NOMO-1 treated with DMSO at 0.1 percent for 48 hours (cell line): ENCODE measurements around the gene PTPRD.
"Not testable (repeated sequence)": the region's sequence is repeated elsewhere in the genome, so short reads cannot be mapped to it uniquely, and the experiment has no call there.

ENCODE experiments used
- DNase-seq: peaks from one replicate; lab custom pipeline; 2025; ENCODE audit not compliant: unreplicated experiment; lab: John Stamatoyannopoulos, UW

PTPRD gene

GRCh38 chr9:9099646-9100045 lies 1513.2 kb downstream of the PTPRD start:
- DNase-seq: no peak

GRCh38 chr9:9097254-9097653 lies 1515.5 kb downstream of the PTPRD start:
- DNase-seq: not testable (repeated sequence)

DNA sequence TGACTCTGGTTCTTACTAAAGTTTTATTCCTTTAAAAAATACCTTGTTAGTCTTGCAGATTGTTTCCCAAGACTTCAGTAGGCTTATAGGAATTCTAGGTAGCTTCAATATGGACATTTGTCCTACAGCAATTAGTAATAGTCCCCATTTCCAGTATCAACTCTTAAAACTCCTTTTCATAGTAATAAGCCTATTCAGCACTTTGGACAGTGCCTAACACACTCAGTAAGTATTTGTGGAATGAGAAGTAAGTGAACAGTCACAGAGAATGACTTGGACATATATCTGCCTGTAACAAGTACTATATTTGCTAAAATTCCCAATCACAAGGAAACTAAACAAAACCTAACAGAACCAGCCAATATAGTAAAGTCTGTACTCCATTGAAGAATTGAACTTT lies 1521.4 kb downstream of the PTPRD start:
- no peak for DNase-seq

DNA sequence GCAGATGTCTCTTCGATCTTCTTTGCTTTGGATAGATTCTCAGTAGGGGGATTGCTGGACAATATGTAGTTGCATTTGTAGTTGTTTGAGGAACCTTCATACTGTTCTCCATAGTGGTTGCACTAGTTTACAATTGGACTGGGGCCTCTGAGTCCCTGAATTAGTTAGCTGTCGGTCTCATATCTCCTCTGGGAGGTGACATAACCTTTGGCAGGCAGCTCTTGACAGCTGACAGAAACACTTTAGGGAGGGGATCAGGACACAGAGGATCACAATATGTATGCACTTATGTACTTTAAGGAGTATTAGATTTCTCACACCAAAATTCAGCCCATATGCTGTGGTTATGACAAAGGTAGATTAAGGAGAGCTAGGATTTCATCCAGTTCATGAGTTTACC lies 1533.3 kb downstream of the PTPRD start:
- DNase-seq: no peak

DNA sequence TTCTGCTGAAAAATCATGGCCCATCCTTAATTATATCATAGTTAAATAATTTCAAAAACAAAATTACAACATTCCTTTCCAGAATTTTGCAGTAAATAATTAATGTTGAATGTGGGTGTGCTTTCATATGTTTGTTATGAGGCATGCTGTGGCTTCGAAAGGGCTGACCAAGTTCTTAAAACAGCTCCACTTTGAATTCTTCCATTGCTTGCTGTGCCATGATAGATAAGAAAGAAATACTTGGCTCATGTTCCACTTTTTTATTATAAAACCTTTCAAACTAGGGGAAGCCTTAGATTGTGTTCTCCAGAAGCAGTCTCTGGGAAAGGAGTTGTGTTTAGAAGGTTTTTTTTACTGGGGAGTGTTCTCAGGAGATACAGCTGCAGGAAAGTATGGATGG lies 1534.5 kb downstream of the PTPRD start:
- DNase-seq: no peak

DNA sequence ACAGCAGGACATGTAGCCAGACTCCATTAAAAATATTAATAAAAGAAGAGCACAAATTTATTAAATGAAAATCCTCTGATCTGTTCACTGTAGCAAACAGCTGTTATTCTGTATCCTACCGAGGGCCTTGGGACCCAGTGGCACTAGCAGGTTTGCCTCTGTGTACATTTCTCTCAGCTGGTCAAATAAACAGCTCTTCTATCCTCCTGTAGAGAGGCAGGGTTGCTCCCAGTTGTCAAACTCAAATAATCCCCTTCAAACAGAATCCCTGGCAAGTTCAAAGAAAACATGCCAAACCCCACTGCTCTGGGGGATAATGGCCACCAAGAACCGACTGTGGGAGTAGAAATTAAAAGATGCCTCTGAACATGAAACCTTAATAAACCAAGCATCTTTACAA lies 1551.2 kb downstream of the PTPRD start:
- DNase-seq: no peak

DNA sequence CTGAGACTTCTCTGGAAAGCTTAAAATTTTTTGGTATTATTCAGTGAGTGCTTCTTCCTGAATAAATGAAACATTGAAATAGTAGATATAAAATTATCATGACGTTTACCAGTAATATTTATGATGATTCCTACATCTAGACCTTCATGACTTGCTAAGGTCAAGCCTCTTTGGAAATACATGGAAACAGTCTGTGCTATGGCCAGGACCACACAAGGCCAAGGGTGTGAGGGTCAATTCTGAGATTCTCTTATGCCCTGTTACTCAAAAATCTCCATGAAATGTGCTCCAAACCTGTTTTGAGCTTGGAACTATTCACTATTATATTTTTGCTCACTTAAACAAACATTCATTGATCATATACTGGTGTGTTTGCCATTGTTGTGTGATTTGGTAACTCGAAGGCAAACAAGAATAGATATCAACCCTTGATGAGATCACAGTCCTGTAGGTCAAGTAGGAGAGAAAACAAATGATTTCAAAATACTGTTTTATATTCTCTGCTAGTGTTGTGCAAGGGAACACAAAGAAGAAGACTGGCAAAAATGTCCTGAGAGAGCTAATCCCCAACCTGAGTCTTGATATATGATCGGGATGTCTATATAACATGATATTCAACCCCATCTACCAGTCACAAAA lies 1558.3 kb downstream of the PTPRD start:
- DNase-seq: no peak

GRCh38 chr9:9045572-9045971 lies 1567.2 kb downstream of the PTPRD start:
- DNase-seq: no peak

DNA sequence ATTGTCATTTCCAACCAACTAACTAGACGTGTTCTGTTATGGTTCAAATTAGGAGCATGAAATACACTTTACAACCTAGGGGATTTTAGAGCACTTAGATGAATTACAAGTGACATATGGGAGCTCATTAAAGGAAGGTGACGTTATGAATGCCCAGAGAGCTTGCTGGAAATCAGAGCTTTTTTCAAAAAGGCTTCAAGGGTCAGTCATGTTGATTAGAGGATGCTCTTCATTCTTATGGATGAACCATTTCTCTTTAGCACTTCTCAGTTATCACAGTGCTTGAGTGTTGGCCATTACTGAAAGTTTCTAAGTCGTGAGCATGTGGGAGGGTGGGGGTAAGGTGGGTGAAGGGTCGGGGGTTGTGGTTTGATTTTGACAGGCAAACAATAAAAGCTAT lies 1567.7 kb downstream of the PTPRD start:
- DNase-seq: no peak

DNA sequence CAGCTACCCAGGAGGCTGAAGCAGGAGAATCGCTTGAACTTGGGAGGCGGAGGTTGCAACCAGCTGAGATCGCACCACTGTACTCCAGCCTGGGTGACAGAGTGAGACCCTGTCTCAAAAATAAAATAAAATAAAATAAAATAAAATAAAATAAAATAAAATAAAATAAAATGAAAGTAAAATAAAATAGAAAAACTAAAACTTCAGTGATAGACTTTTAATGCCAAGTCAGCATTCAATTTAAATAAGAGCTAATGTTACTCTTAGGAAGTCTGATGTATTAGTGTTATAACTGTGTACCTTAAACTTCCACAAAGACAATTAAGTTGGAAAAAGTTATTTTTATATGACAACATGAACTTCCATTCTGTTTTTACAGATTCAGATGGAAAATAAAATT lies 1569.0 kb downstream of the PTPRD start:
- not testable (repeated sequence) for DNase-seq

GRCh38 chr9:9041756-9042155 lies 1571.0 kb downstream of the PTPRD start:
- no peak for DNase-seq

DNA sequence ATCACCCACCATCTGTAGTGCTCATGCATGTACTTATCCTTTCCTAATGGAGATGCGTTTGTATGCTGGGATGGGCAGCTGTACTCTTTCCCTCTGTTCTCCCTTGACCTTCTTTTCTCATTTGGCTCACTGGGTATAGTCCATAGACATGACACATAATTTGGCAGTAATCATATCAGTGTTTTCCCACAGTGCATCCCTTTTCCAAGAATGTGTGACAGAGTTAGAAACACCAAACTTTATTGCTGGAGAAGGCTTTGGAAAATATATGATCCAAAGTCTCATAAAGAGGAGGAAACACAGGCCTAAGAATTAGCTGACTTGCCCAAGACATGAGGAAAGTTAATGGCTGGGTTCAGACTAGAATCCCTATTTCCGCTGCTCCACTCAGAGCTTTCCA lies 1579.8 kb downstream of the PTPRD start:
- DNase-seq: no peak

DNA sequence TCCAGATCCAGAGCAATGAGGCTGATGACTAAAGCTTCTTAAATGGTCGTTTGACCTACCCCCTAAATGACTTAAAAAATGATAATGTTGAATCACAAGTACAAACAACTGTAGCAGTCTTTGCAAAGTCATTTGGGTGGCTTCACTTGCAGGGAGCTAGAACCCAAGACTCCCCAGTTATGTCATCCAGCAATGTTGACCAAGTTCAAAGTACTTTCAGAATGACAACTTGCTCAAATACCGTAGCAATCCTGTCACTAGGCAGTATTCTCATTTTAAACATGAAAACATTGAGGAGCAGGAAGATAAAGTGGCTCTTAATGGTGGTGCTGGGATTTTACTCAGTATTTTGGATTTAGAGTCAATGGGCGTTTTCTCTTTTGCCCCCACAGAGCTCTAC lies 1596.2 kb downstream of the PTPRD start:
- DNase-seq: no peak

GRCh38 chr9:9004810-9005209 lies 1608.0 kb downstream of the PTPRD start:
- DNase-seq: no peak

DNA sequence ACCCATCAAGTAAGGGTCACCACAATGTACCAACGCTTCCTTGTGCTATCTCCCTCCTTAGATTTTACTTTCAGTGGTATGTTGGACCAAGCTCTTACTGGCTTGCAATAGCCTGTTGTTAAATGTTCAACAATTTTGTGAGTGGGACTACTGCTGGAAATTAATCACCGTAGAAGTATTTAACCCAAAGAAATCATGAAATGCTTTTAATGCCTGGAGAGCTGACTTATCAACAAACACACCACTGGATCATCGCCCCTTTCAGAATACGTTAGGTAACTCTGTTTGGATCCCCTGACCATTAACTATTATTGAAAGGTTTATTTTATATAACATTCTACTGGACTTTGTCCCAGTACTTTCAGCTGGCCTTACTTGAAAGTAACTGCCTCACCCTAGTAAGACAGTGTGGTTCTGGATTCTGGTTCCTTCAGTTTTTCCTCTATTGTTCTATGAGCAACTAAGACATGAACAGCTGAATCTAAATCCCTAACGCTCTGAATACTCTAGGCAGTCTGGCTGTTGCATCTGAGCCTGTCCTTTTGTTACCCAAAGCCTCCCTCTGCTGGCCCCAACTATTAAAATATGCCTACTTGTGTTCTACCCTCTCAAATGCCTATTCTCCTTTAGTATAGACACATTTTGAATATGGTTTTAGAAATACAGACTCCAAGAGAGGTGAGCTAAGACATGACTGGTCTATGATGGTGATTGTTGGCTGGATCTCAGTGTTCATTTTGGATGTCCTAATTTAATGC lies 1609.8 kb downstream of the PTPRD start:
- DNase-seq: no peak

DNA sequence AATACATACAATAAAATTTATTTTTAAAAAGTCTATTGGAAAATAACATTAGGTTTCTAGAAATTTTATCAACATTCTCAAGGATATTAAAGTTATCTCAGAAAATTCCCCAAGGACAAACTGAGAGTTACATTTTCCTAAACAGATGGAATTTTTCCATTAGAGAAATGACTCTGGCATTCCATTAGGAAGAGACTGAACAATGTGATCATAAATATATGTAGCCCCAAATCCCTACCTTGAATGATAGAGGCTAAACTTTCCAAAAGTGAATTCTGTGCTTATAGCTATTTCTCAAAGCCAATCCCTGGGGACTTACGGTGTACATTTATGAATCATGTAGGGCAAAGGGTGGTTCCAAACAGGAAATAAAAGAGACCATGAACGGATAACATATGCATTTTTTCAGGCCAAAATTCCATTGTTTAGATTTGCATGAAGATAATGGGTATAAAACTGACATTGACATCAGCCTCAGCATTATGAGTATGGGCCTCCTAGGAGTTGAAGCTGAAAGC lies 1632.2 kb downstream of the PTPRD start:
- no peak for DNase-seq

- no peak for DNase-seq
Measured at GRCh38 chr9:8978334-8978733, 1634.5 kb downstream of the PTPRD start.

DNA sequence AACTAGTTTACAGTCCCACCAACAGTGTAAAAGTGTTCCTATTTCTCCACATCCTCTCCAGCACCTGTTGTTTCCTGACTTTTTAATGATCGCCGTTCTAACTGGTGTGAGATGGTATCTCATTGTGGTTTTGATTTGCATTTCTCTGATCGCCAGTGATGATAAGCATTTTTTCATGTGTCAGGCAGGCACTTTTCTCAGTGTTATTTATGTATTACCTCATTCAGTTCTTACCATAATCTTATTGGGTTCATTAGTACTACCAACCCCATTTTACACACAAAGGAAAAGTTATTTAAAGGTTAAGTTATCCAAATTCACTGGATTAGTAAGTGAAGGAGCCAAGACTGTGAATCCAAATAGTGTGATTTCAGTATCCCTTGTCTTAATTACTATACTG lies 1644.5 kb downstream of the PTPRD start:
- not testable (repeated sequence) for DNase-seq

DNA sequence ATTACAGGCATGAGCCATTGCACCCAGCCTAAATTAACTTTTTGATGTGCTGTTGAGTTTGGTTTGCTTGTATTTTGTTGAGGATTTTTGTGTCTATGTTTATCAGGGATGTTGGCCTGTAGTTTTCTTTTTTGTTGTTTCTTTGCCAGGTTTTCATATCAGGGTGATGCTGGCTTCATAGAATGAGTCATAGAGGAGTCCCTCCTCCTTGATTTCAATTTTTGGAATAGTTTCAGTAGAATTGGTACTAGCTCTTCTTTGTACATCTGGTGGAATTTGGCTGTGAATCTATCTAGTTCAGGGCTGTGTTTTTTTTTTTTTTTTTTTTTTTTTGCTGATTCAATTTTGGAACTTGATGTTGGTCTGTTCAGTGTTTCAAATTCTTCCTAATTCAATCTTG lies 1648.9 kb downstream of the PTPRD start:
- DNase-seq: no peak

GRCh38 chr9:8962084-8962483 lies 1650.7 kb downstream of the PTPRD start:
- no peak for DNase-seq

DNA sequence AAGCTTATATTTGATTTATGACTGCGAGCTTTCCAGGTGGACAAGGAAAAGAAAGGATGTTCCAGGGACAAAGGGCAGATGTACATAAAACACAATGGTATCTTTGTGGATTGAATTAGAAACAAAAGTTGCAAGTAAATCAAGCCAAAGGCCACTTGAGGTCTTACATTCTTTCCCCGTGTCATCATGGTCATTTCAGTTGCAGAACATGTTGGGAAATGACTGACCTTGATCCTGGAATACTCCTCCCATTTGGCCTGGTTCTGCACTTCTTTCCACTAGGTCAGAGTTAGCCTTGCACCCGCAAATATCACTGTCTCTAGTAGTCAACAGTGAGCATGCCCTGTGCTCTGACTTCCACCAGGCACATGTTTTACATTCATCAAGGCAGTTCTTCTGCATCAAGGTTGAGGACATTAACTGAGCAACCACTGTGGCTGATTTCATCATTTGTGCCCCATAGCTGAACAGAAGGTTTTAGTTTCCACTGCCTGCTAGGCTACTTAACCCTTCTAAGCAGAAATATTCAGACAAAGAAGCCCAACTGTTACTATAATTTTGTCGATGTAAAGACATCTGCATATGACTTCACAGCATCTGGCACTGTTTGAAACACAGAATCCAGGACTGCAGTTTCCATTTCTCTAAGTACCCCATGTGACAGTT lies 1651.5 kb downstream of the PTPRD start:
- no peak for DNase-seq

DNA sequence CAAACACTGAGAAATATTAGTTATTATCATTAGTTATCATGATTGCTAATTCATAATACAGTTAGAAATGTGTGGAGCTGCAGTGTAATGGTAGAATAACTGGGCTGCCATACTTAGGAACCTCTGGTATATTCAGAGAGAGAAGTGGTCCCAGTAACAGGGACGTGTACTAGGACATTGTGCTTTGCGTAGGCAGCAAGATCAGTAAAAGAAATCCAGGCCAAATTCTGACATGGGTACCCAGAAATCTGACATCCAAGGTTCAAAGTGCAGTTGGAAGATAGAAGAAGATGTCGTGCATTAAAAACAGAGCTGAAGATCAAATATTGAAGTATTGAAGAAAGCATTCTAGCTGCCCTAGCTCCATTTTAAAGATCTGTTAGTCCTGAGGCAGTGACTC lies 1652.5 kb downstream of the PTPRD start:
- no peak for DNase-seq
